Measurements from ENCODE around the gene FIP1L1. TPM values are rescaled to one million over a fixed set of nuclear protein-coding genes. Genes with fewer than 3 reads are reported as not detected.
A peak's percentile ranks its signal among the peaks of the same experiment; 100 is the strongest.

FIP1L1 gene
- total and polyA plus RNA-seq, 2 donors (not counting 3 experiments of a cell fraction or from before 2014, with no cell fraction given) = 18.9 to 51.9 TPM

GRCh38 chr4:53348046-53348445 lies 29.4 kb upstream of the FIP1L1 start:
- Histone ChIP-seq H3K79me2 (ENCODE audit: control insufficient read depth, insufficient read depth, low read length) (no peaks in the 10 kb centered on the region), H3K36me3 (ENCODE audit: control insufficient read depth in 2 of 2, extremely low read depth in 1 of 2, insufficient read depth in 2 of 2, low read length in 2 of 2) (no peaks in the 10 kb centered on the region), H3K27ac (ENCODE audit: insufficient read depth, low read depth, low read length) (no peak overlapping the region), H3K4me2 (ENCODE audit: insufficient read depth, low read length) (no peak overlapping the region), H3K9ac (replicated peaks; ENCODE audit: extremely low read depth, insufficient read depth, low read length) (no peak overlapping the region), H2AFZ (ENCODE audit: low read depth, low read length) (no peak overlapping the region), H3K9me1 (replicated peaks; ENCODE audit: control insufficient read depth, extremely low read depth, insufficient read depth, low read length) (no peaks in the 10 kb centered on the region), H3K4me3 (replicated peaks in 1 of 3; ENCODE audit: insufficient read depth in 1 of 3, low read depth in 1 of 3, low read length in 3 of 3) (no peak overlapping the region), H3K27me3 (ENCODE audit: control insufficient read depth in 2 of 2, insufficient read depth in 2 of 2, low read length in 2 of 2) (no peaks in the 10 kb centered on the region), H4K20me1 (replicated peaks; ENCODE audit: control insufficient read depth, extremely low read depth, insufficient read depth, low read length) (no peaks in the 10 kb centered on the region), H3K9me3 (replicated peaks; ENCODE audit: control insufficient read depth, insufficient read depth, low read length) (no peaks in the 10 kb centered on the region), H3K4me1 (ENCODE audit: control insufficient read depth, extremely low read depth, insufficient read depth, low read length) (peaks cover 4% of the 10 kb centered on the region)
- FAIRE-seq (peak; percentile 50), DNase-seq (ENCODE audit: low read depth, low spot score) (no peak)
- dilution Hi-C loops (cut with MboI; ENCODE audit: extremely low pct_ligation_motif_present, low sequenced_read_pairs) = no loop called here
- BruUV-seq (replicated peaks) = no TSS peak
- POLR2A ChIA-PET = no interaction called here
- TF ChIP-seq POLR2A (IDR thresholded peaks at IDR 0.05; ENCODE audit: low read depth, low read length) = no peak
- TF ChIP-seq POLR2AphosphoS5 (IDR thresholded peaks at IDR 0.05; ENCODE audit: insufficient read depth, low read depth, low read length) = no peak
- TF ChIP-seq CTCF (IDR thresholded peaks at IDR 0.05; ENCODE audit: extremely low read depth in 1 of 2, insufficient read depth in 1 of 2, low read depth in 1 of 2, low read length in 2 of 2) = no peak
- no peak for TF ChIP-seq FOS (IDR thresholded peaks at IDR 0.05; ENCODE audit: borderline replicate concordance, insufficient read depth, low read length)
- no peak for TF ChIP-seq JUN (IDR thresholded peaks at IDR 0.05; ENCODE audit: borderline replicate concordance, insufficient read depth, insufficient read length, low read depth)
- TF ChIP-seq EZH2 (IDR thresholded peaks at IDR 0.05; ENCODE audit: borderline replicate concordance, low read depth, low read length, severe bottlenecking) = no peak
- intact Hi-C loops (cut with micrococcal nuclease) = no loop called here
- CTCF ChIA-PET = interaction anchor here (0.8 to 1.0 kb wide), 2 partner anchors 167 to 461 kb away, joined by 3 read pairs; no protein-coding TSS in a partner anchor

DNA sequence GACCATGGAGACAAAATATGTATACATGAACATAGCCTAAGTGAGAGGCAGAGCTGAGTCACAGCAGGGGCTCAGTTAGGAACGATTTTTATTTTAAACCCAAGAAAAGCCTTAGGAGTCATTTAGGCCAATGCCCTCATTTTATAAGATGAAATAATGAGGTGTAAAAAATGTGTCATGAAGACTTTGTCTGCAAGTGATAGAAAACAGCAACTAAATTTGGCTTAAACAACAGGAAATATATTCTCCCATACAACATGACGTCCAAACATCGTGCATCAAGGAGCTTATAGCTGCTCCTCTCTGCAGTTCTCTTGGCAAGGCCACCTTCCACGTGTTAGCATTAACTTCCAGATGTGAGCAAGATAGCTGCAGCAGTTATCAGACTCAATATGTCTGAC lies 28.4 kb upstream of the FIP1L1 start:
- no peak overlapping the region for H3K9ac ChIP-seq (replicated peaks; ENCODE audit: extremely low read depth, insufficient read depth, low read length)
- no peak overlapping the region for H3K4me3 ChIP-seq (replicated peaks in 1 of 3; ENCODE audit: insufficient read depth in 1 of 3, low read depth in 1 of 3, low read length in 3 of 3)
- H2AFZ ChIP-seq (ENCODE audit: low read depth, low read length) = no peak overlapping the region
- dilution Hi-C loops (cut with MboI; ENCODE audit: extremely low pct_ligation_motif_present, low sequenced_read_pairs) (no loop called here), intact Hi-C loops (cut with micrococcal nuclease) (no loop called here)
- no peaks in the 10 kb centered on the region for H3K9me3 ChIP-seq (replicated peaks; ENCODE audit: control insufficient read depth, insufficient read depth, low read length)
- H3K27me3 ChIP-seq (ENCODE audit: control insufficient read depth in 2 of 2, insufficient read depth in 2 of 2, low read length in 2 of 2) = no peaks in the 10 kb centered on the region
- H3K79me2 ChIP-seq (ENCODE audit: control insufficient read depth, insufficient read depth, low read length) = no peaks in the 10 kb centered on the region
- no peaks in the 10 kb centered on the region for H4K20me1 ChIP-seq (replicated peaks; ENCODE audit: control insufficient read depth, extremely low read depth, insufficient read depth, low read length)
- DNase-seq (ENCODE audit: low read depth, low spot score) (no peak), FAIRE-seq (no peak)
- H3K27ac ChIP-seq (ENCODE audit: insufficient read depth, low read depth, low read length) = no peak overlapping the region
- H3K9me1 ChIP-seq (replicated peaks; ENCODE audit: control insufficient read depth, extremely low read depth, insufficient read depth, low read length) = no peaks in the 10 kb centered on the region
- H3K4me2 ChIP-seq (ENCODE audit: insufficient read depth, low read length) = no peak overlapping the region
- peaks cover 4% of the 10 kb centered on the region for H3K4me1 ChIP-seq (ENCODE audit: control insufficient read depth, extremely low read depth, insufficient read depth, low read length)
- ChIA-PET POLR2A (no interaction called here), CTCF (no interaction called here)
- BruUV-seq (replicated peaks) = no TSS peak
- no peaks in the 10 kb centered on the region for H3K36me3 ChIP-seq (ENCODE audit: control insufficient read depth in 2 of 2, extremely low read depth in 1 of 2, insufficient read depth in 2 of 2, low read length in 2 of 2)
- no peak for TF ChIP-seq MAX (IDR thresholded peaks at IDR 0.05; ENCODE audit: insufficient read depth, insufficient read length)
- TF ChIP-seq GATA2 (IDR thresholded peaks at IDR 0.05; ENCODE audit: insufficient read depth, insufficient read length, low read depth, low read length) = no peak
- TF ChIP-seq MYC (IDR thresholded peaks at IDR 0.05; ENCODE audit: low read depth, low read length) = no peak
- no peak for TF ChIP-seq CTCF (IDR thresholded peaks at IDR 0.05; ENCODE audit: extremely low read depth in 1 of 2, insufficient read depth in 1 of 2, low read depth in 1 of 2, low read length in 2 of 2)
- TF ChIP-seq POLR2A (IDR thresholded peaks at IDR 0.05; ENCODE audit: low read depth, low read length) = no peak
- no peak for TF ChIP-seq POLR2AphosphoS5 (IDR thresholded peaks at IDR 0.05; ENCODE audit: insufficient read depth, low read depth, low read length)
- TF ChIP-seq JUN (IDR thresholded peaks at IDR 0.05; ENCODE audit: borderline replicate concordance, insufficient read depth, insufficient read length, low read depth) = no peak
- no peak for TF ChIP-seq FOS (IDR thresholded peaks at IDR 0.05; ENCODE audit: borderline replicate concordance, insufficient read depth, low read length)
- no peak for TF ChIP-seq EZH2 (IDR thresholded peaks at IDR 0.05; ENCODE audit: borderline replicate concordance, low read depth, low read length, severe bottlenecking)

Data from endothelial cell of umbilical vein (primary cell).